Measurements from ENCODE around the gene KLF15. TPM values are rescaled to one million over a fixed set of nuclear protein-coding genes. Genes with fewer than 3 reads are reported as not detected.

Gene KLF15
- total RNA-seq, 1 experiment from 2014 or later: 32.1 TPM

GRCh38 chr3:126376444-126376843, 19.2 kb upstream of the KLF15 start:
- H3K27me3 ChIP-seq (replicated peaks; ENCODE audit: insufficient read depth, low read depth, low read length, poor library complexity): no peaks in the 10 kb centered on the region
- TF ChIP-seq CTCF (conservative IDR thresholded peaks at IDR 0.05; ENCODE audit: low read depth, low read length): no peak
- peak overlapping the region; percentile 35 for H3K27ac ChIP-seq (ENCODE audit: low read depth, low read length, poor library complexity, severe bottlenecking)
- DNase-seq (ENCODE audit: low spot score): no peak
- ChIA-PET CTCF (no interaction called here), POLR2A (ENCODE audit: low non-redundant PET) (no interaction called here)
- no peak overlapping the region for H3K4me3 ChIP-seq (ENCODE audit: low read depth, low read length, poor library complexity, severe bottlenecking)
- intact Hi-C loops (cut with micrococcal nuclease; ENCODE audit: unreplicated experiment): no loop called here
- no peaks in the 10 kb centered on the region for H3K36me3 ChIP-seq (ENCODE audit: insufficient read depth, low read length, poor library complexity, severe bottlenecking)
- peaks cover 13% of the 10 kb centered on the region for H3K4me1 ChIP-seq (ENCODE audit: insufficient read depth, low read length, poor library complexity, severe bottlenecking)
- H3K9me3 ChIP-seq (ENCODE audit: low read depth, low read length, poor library complexity, severe bottlenecking): no peaks in the 10 kb centered on the region
- no TSS peak for BruUV-seq (replicated peaks)

DNA sequence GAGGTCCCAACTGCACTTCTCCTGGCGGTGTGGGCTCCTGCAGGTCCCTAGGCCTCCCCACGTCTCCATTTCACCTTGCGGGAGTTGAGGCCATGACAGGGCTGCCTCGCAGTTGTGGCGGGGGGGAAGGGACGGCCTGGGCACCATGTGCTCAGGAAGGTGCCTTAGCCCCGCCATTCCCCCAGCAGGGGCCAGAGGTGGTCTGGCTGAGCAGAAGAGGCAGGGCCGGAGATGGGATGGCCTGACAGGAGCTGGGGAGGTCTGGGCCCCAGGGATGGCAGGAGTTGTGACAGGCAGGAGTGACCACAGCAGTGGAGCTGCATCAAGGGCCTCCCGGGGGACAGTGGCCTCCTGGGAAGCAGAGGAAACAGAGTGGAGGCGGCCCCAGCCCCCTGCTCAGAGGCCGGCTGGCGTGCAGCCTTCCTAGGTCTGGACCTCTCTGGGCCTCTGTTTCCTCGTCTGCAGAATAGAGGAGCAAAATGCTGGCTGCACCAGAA, 18.7 kb upstream of the KLF15 start:
- no peak for DNase-seq (ENCODE audit: low spot score)
- Histone ChIP-seq H3K36me3 (ENCODE audit: insufficient read depth, low read length, poor library complexity, severe bottlenecking) (no peaks in the 10 kb centered on the region), H3K27ac (ENCODE audit: low read depth, low read length, poor library complexity, severe bottlenecking) (peak overlapping the region; percentile 35), H3K4me1 (ENCODE audit: insufficient read depth, low read length, poor library complexity, severe bottlenecking) (peaks cover 13% of the 10 kb centered on the region), H3K4me3 (ENCODE audit: low read depth, low read length, poor library complexity, severe bottlenecking) (no peak overlapping the region), H3K9me3 (ENCODE audit: low read depth, low read length, poor library complexity, severe bottlenecking) (no peaks in the 10 kb centered on the region), H3K27me3 (replicated peaks; ENCODE audit: insufficient read depth, low read depth, low read length, poor library complexity) (no peaks in the 10 kb centered on the region)
- ChIA-PET CTCF (no interaction called here), POLR2A (ENCODE audit: low non-redundant PET) (no interaction called here)
- TF ChIP-seq CTCF (conservative IDR thresholded peaks at IDR 0.05; ENCODE audit: low read depth, low read length) (no peak), EZH2 (IDR thresholded peaks at IDR 0.05; ENCODE audit: borderline replicate concordance, low read depth, low read length, poor library complexity, severe bottlenecking) (no peak)
- BruUV-seq (replicated peaks): no TSS peak
- intact Hi-C loops (cut with micrococcal nuclease; ENCODE audit: unreplicated experiment): no loop called here

DNA sequence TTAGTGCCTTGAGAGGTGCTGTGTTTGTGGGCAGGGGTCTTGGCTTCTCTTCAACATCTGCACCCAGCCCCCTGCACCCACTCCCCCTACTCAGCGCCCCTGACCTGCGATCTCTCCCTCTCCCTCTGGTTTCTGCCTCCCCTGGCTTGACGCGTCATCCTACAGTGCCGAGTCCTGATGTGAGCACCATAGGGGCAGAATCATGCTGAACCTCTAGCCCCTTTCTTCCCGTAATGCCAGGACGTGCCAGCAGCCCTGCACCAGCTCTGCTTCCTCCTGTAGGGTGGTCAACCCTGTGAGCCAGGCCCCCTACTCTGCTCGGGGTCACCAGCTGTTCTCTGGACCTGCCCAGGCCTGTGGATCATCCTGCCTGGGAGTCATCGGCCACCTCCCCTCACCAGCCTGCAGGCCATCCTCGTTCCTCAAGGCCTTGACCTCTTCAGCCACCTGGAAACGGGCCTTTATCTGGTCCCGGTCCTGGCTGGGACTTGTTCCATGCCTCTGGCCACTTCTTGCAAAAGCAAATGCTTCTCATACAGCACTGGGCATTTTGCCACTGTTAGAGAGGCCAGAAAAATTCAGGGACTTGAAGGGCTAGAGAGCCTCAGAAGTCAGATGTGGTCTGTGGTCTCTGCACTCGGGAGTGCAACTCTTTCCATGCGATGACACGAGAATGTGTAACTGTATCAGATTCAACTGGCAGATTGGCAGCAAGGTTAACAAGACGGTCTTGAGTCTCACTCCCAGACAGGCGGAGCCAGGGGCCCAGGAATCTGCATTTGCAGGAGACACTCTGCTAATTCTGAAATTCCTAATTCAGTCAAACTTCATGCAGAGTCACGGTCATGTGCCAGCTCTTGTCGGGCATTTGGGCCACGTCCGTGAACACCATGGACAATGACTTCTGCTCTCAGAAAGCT, 16.7 kb upstream of the KLF15 start:
- intact Hi-C loops (cut with micrococcal nuclease; ENCODE audit: unreplicated experiment): no loop called here
- peaks cover 13% of the 10 kb centered on the region for H3K4me1 ChIP-seq (ENCODE audit: insufficient read depth, low read length, poor library complexity, severe bottlenecking)
- no peak for DNase-seq (ENCODE audit: low spot score)
- H3K9me3 ChIP-seq (ENCODE audit: low read depth, low read length, poor library complexity, severe bottlenecking): no peaks in the 10 kb centered on the region
- ChIA-PET CTCF (no interaction called here), POLR2A (ENCODE audit: low non-redundant PET) (no interaction called here)
- no peaks in the 10 kb centered on the region for H3K27me3 ChIP-seq (replicated peaks; ENCODE audit: insufficient read depth, low read depth, low read length, poor library complexity)
- BruUV-seq (replicated peaks): no TSS peak
- H3K27ac ChIP-seq (ENCODE audit: low read depth, low read length, poor library complexity, severe bottlenecking): no peak overlapping the region
- H3K4me3 ChIP-seq (ENCODE audit: low read depth, low read length, poor library complexity, severe bottlenecking): no peak overlapping the region
- TF ChIP-seq EZH2 (IDR thresholded peaks at IDR 0.05; ENCODE audit: borderline replicate concordance, low read depth, low read length, poor library complexity, severe bottlenecking) (no peak), CTCF (conservative IDR thresholded peaks at IDR 0.05; ENCODE audit: low read depth, low read length) (no peak)
- no peaks in the 10 kb centered on the region for H3K36me3 ChIP-seq (ENCODE audit: insufficient read depth, low read length, poor library complexity, severe bottlenecking)

Measured in A673 (cell line).